Spinal cord (tissue), 10 donors: Measurements from ENCODE around the gene KRT39. TPM values are rescaled to one million over a fixed set of nuclear protein-coding genes. Genes with fewer than 3 reads are reported as not detected.

Source experiments
- DNase-seq, 6 donors: peaks; one replicate each; pipeline versions ENCODE4 v3.0.0 to v3.0.0-alpha.2; 2013 to 2015; ENCODE audit warnings: low spot score in 6 of 6, low read depth in 4 of 6
- H3K27ac ChIP-seq: one replicate; pipeline ENCODE4 v1.5.1; 2013; ENCODE audit warnings: low read depth, low read length, control low read depth
- H3K27me3 ChIP-seq: one replicate; pipeline ENCODE4 v1.6.1; 2013; ENCODE audit warnings: low read length; ENCODE audit not compliant: control insufficient read depth, insufficient read depth
- H3K36me3 ChIP-seq: one replicate; pipeline ENCODE4 v1.6.1; 2013; ENCODE audit warnings: low read length; ENCODE audit not compliant: control insufficient read depth, insufficient read depth
- H3K4me1 ChIP-seq: one replicate; pipeline ENCODE4 v1.6.1; 2013; ENCODE audit warnings: low read length; ENCODE audit not compliant: control insufficient read depth, insufficient read depth
- H3K4me3 ChIP-seq: one replicate; pipeline ENCODE4 v1.5.1; 2013; ENCODE audit warnings: low read depth, low read length, control low read depth
- H3K9me3 ChIP-seq: one replicate; pipeline ENCODE4 v1.6.1; 2013; ENCODE audit warnings: low read length; ENCODE audit not compliant: control insufficient read depth, insufficient read depth
- WGBS: methylation state at CpG from one replicate; pipeline ENCODE4 v1.1.5; 2013; ENCODE audit warnings: missing lambda C conversion rate; ENCODE audit not compliant: insufficient coverage; 5-methylcytosine and 5-hydroxymethylcytosine counted together
- long read RNA-seq, 4 donors: transcript quantifications; one replicate each; lab custom pipeline, GENCODE V29; 2026
- polyA plus RNA-seq, 2 donors: library from polyadenylated mRNA; unstranded; fragments of 120-200 nt; gene quantifications; one replicate each; pipeline ENCODE4 v1.2.1, GENCODE V29; 2013; ENCODE audit not compliant: insufficient read length in 2 of 2
- total RNA-seq, 2 donors: library from RNA; depleted of rRNA in 1 of 2; stranded (reverse); fragments of 120-200 nt in 1 of 2; fragments of >200 nt in 1 of 2; gene quantifications; one replicate each; pipeline versions ENCODE4 v1.2.3 to v1.2.4, GENCODE V29; 2013 to 2014
- donor health status: healthy.

The KRT39 gene
- not detected for total RNA-seq
- not detected for polyA plus RNA-seq
- long read RNA-seq, donor 1: 0 reads
- long read RNA-seq, donor 2: 0 reads
- long read RNA-seq, donor 3: 0 reads
- long read RNA-seq, donor 4: 0 reads

- H3K27me3 ChIP-seq: no peaks in the 10 kb centered on the region
- DNase-seq: no peak
- no peak within 1 kb of the TSS for H3K4me3 ChIP-seq
- WGBS: no CpG with 5 or more reads among the region's 1 CpG
- no peaks in the 10 kb centered on the region for H3K4me1 ChIP-seq
- H3K9me3 ChIP-seq: no peaks in the 10 kb centered on the region
- no peak within 1 kb of the TSS for H3K27ac ChIP-seq
- no peaks in the 10 kb centered on the region for H3K36me3 ChIP-seq
Measured at GRCh38 chr17:40966848-40967247, at the start of gene KRT39. Gene KRT39, minus strand, starts transcription at chr17:40966948. Its CDS starts 92 bp downstream, at chr17:40966856.

GRCh38 chr17:41015454-41015853 is 48.7 kb upstream of the KRT39 start:
- 79% methylated on average over 4 of the region's 7 CpGs for WGBS
- no peak overlapping the region for H3K27ac ChIP-seq
- no peaks in the 10 kb centered on the region for H3K9me3 ChIP-seq
- no peaks in the 10 kb centered on the region for H3K27me3 ChIP-seq
- no peaks in the 10 kb centered on the region for H3K4me1 ChIP-seq
- no peak overlapping the region for H3K4me3 ChIP-seq
- no peak for DNase-seq
- no peaks in the 10 kb centered on the region for H3K36me3 ChIP-seq

GRCh38 chr17:41013606-41014005 is 46.9 kb upstream of the KRT39 start:
- DNase-seq: peak in 2 of 6 donors; percentile 20 to 77
- no peaks in the 10 kb centered on the region for H3K9me3 ChIP-seq
- WGBS: no CpG with 5 or more reads among the region's 1 CpG
- no peaks in the 10 kb centered on the region for H3K4me1 ChIP-seq
- no peaks in the 10 kb centered on the region for H3K36me3 ChIP-seq
- H3K4me3 ChIP-seq: no peak overlapping the region
- H3K27ac ChIP-seq: no peak overlapping the region
- no peaks in the 10 kb centered on the region for H3K27me3 ChIP-seq

- DNase-seq: no peak
- no CpG with 5 or more reads among the region's 3 CpGs for WGBS
- H3K9me3 ChIP-seq: no peaks in the 10 kb centered on the region
- no peak overlapping the region for H3K27ac ChIP-seq
- H3K27me3 ChIP-seq: no peaks in the 10 kb centered on the region
- no peak overlapping the region for H3K4me3 ChIP-seq
- H3K36me3 ChIP-seq: no peaks in the 10 kb centered on the region
- no peaks in the 10 kb centered on the region for H3K4me1 ChIP-seq
Measured at GRCh38 chr17:41013181-41013580, 46.4 kb upstream of the KRT39 start.

- 84% methylated on average over 6 of the region's 6 CpGs for WGBS
- no peaks in the 10 kb centered on the region for H3K36me3 ChIP-seq
- no peak overlapping the region for H3K27ac ChIP-seq
- H3K9me3 ChIP-seq: no peaks in the 10 kb centered on the region
- H3K4me3 ChIP-seq: no peak overlapping the region
- peak in 1 of 6 donors; percentile 56 for DNase-seq
- H3K27me3 ChIP-seq: no peaks in the 10 kb centered on the region
- no peaks in the 10 kb centered on the region for H3K4me1 ChIP-seq
Measured at GRCh38 chr17:41012326-41013120, 45.8 kb upstream of the KRT39 start.

- no peak overlapping the region for H3K4me3 ChIP-seq
- H3K27ac ChIP-seq: no peak overlapping the region
- no peaks in the 10 kb centered on the region for H3K9me3 ChIP-seq
- peak in 1 of 6 donors; percentile 56 for DNase-seq
- H3K4me1 ChIP-seq: no peaks in the 10 kb centered on the region
- H3K27me3 ChIP-seq: no peaks in the 10 kb centered on the region
- no peaks in the 10 kb centered on the region for H3K36me3 ChIP-seq
Measured at GRCh38 chr17:41010441-41010840, 43.7 kb upstream of the KRT39 start.

GRCh38 chr17:41009936-41010335 is 43.2 kb upstream of the KRT39 start:
- Histone ChIP-seq H3K9me3 (no peaks in the 10 kb centered on the region), H3K27me3 (no peaks in the 10 kb centered on the region), H3K27ac (no peak overlapping the region), H3K4me1 (no peaks in the 10 kb centered on the region), H3K4me3 (no peak overlapping the region), H3K36me3 (no peaks in the 10 kb centered on the region)
- no peak for DNase-seq
- WGBS: no CpG with 5 or more reads among the region's 1 CpG

- H3K9me3 ChIP-seq: no peaks in the 10 kb centered on the region
- DNase-seq: no peak
- no peak overlapping the region for H3K27ac ChIP-seq
- H3K36me3 ChIP-seq: no peaks in the 10 kb centered on the region
- WGBS: 80% methylated on average over 1 of the region's 4 CpGs
- no peaks in the 10 kb centered on the region for H3K4me1 ChIP-seq
- no peak overlapping the region for H3K4me3 ChIP-seq
- no peaks in the 10 kb centered on the region for H3K27me3 ChIP-seq
Measured at GRCh38 chr17:41009301-41009760, 42.6 kb upstream of the KRT39 start.

- DNase-seq: no peak
- H3K4me3 ChIP-seq: no peak within 1 kb of the TSS
- H3K27ac ChIP-seq: no peak within 1 kb of the TSS
- H3K4me1 ChIP-seq: no peaks in the 10 kb centered on the region
- H3K36me3 ChIP-seq: no peaks in the 10 kb centered on the region
- 81% methylated on average over 6 of the region's 8 CpGs for WGBS
- H3K27me3 ChIP-seq: no peaks in the 10 kb centered on the region
- H3K9me3 ChIP-seq: no peaks in the 10 kb centered on the region
Measured at GRCh38 chr17:41008811-41009210, 42.1 kb upstream of the KRT39 start, which contains the start of gene KRTAP3-1. Gene KRTAP3-1, minus strand, starts transcription at chr17:41009128. Its CDS starts 54 bp downstream, at chr17:41009074.

GRCh38 chr17:41004397-41004796 is 37.6 kb upstream of the KRT39 start:
- H3K27ac ChIP-seq: no peak overlapping the region
- no peaks in the 10 kb centered on the region for H3K9me3 ChIP-seq
- no peak overlapping the region for H3K4me3 ChIP-seq
- DNase-seq: no peak
- H3K4me1 ChIP-seq: no peaks in the 10 kb centered on the region
- H3K27me3 ChIP-seq: no peaks in the 10 kb centered on the region
- 88% methylated on average over 3 of the region's 3 CpGs for WGBS
- H3K36me3 ChIP-seq: no peaks in the 10 kb centered on the region
